ENCODE data around the gene KLHL17. TPM values are rescaled to one million over a fixed set of nuclear protein-coding genes. Genes with fewer than 3 reads are reported as not detected.
A peak's percentile ranks its signal among the peaks of the same experiment; 100 is the strongest.

Gene KLHL17
- total and polyA plus RNA-seq, 9 of the 15 experiments (the other 6 are each of a cell fraction or from before 2014, with no cell fraction given), result 0.14 to 84.8 (median 13.0) TPM

- TF ChIP-seq, protein P1, sequence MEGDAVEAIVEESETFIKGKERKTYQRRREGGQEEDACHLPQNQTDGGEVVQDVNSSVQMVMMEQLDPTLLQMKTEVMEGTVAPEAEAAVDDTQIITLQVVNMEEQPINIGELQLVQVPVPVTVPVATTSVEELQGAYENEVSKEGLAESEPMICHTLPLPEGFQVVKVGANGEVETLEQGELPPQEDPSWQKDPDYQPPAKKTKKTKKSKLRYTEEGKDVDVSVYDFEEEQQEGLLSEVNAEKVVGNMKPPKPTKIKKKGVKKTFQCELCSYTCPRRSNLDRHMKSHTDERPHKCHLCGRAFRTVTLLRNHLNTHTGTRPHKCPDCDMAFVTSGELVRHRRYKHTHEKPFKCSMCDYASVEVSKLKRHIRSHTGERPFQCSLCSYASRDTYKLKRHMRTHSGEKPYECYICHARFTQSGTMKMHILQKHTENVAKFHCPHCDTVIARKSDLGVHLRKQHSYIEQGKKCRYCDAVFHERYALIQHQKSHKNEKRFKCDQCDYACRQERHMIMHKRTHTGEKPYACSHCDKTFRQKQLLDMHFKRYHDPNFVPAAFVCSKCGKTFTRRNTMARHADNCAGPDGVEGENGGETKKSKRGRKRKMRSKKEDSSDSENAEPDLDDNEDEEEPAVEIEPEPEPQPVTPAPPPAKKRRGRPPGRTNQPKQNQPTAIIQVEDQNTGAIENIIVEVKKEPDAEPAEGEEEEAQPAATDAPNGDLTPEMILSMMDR (IDR thresholded peaks at IDR 0.05 in 2 of 3, conservative IDR thresholded peaks at IDR 0.05 in 1 of 3; ENCODE audit: insufficient read depth in 2 of 3, low read depth in 1 of 3, low read length in 3 of 3), result peak in 1 of 3 experiments; percentile 21; a peak in 2 of 6 replicates
- TF ChIP-seq, protein P2, sequence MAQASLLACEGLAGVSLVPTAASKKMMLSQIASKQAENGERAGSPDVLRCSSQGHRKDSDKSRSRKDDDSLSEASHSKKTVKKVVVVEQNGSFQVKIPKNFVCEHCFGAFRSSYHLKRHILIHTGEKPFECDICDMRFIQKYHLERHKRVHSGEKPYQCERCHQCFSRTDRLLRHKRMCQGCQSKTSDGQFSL (CRISPR knock-in tag; IDR thresholded peaks at IDR 0.05), result peak; percentile 79; the same call in 1 of the 2 replicates
- TF ChIP-seq, protein P2 (tag; IDR thresholded peaks at IDR 0.05), result no peak
- TF ChIP-seq PHB (CRISPR knock-in tag; IDR thresholded peaks at IDR 0.05) (peak; percentile 44), PRDM10 (IDR thresholded peaks at IDR 0.05; ENCODE audit: partially characterized antibody) (peak; percentile 48), STAT5B (CRISPR knock-in tag; IDR thresholded peaks at IDR 0.05) (no peak), ZBTB17 (CRISPR knock-in tag; IDR thresholded peaks at IDR 0.05) (peak; percentile 87), DACH1 (IDR thresholded peaks at IDR 0.05; ENCODE audit: partially characterized antibody) (no peak), NFXL1 (CRISPR knock-in tag; IDR thresholded peaks at IDR 0.05) (0 out of 2 replicates have a peak, but pooled peaks have one; percentile 10), TARDBP (IDR thresholded peaks at IDR 0.05) (peak; percentile 100), TCFL5 (CRISPR knock-in tag; conservative IDR thresholded peaks at IDR 0.05) (no peak), AFF1 (IDR thresholded peaks at IDR 0.05; ENCODE audit: low read depth in 1 of 2, partially characterized antibody in 2 of 2) (no peak), ZNF282 (CRISPR knock-in tag; IDR thresholded peaks at IDR 0.05) (peak; percentile 100), THRAP3 (IDR thresholded peaks at IDR 0.05; ENCODE audit: borderline replicate concordance) (no peak), ZNF785 (CRISPR knock-in tag; IDR thresholded peaks at IDR 0.05) (no peak)
- TF ChIP-seq, protein P3, sequence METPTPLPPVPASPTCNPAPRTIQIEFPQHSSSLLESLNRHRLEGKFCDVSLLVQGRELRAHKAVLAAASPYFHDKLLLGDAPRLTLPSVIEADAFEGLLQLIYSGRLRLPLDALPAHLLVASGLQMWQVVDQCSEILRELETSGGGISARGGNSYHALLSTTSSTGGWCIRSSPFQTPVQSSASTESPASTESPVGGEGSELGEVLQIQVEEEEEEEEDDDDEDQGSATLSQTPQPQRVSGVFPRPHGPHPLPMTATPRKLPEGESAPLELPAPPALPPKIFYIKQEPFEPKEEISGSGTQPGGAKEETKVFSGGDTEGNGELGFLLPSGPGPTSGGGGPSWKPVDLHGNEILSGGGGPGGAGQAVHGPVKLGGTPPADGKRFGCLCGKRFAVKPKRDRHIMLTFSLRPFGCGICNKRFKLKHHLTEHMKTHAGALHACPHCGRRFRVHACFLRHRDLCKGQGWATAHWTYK (CRISPR knock-in tag; IDR thresholded peaks at IDR 0.05), result peak; percentile 92
These were observed 40.1 kb downstream of the KLHL17 start (continued) for GRCh38 chr1:1000357-1001056.
